Measurements from ENCODE around the gene LRR1. TPM values are rescaled to one million over a fixed set of nuclear protein-coding genes. Genes with fewer than 3 reads are reported as not detected.

The LRR1 gene
- total and polyA plus RNA-seq, 9 of the 15 experiments (the other 6 are each of a cell fraction or from before 2014, with no cell fraction given): 26.5 to 58.1 (median 31.8) TPM

- TF ChIP-seq ZNF655 (CRISPR knock-in tag; IDR thresholded peaks at IDR 0.05) (no peak), FOXA3 (CRISPR knock-in tag; conservative IDR thresholded peaks at IDR 0.05 in 1 of 2, IDR thresholded peaks at IDR 0.05 in 1 of 2) (no peak; a peak in 1 of 4 replicates), MXI1 (IDR thresholded peaks at IDR 0.05; ENCODE audit: low read depth, low read length) (0 out of 2 replicates have a peak, but pooled peaks have one; percentile 12), NFIC (IDR thresholded peaks at IDR 0.05) (peak; percentile 48; the same call in 1 of the 2 replicates), NKRF (IDR thresholded peaks at IDR 0.05; ENCODE audit: borderline replicate concordance) (peak; percentile 86; the same call in 1 of the 2 replicates), PRPF4 (IDR thresholded peaks at IDR 0.05; ENCODE audit: insufficient read depth, low read depth, low read length, poor library complexity, severe bottlenecking) (peak; percentile 18), HDAC1 (IDR thresholded peaks at IDR 0.05) (peak in 1 of 2 experiments; percentile 72; a peak in 2 of 4 replicates), CREM (IDR thresholded peaks at IDR 0.05; ENCODE audit: low read depth) (peak; percentile 23; the same call in 1 of the 2 replicates), TEAD1 (CRISPR knock-in tag; IDR thresholded peaks at IDR 0.05) (peak in 1 of 2 experiments; percentile 58; a peak in 1 of 4 replicates), VEZF1 (CRISPR knock-in tag; IDR thresholded peaks at IDR 0.05) (peak; percentile 66), UBTF (IDR thresholded peaks at IDR 0.05; ENCODE audit: borderline replicate concordance in 1 of 2, low read depth in 2 of 2, low read length in 2 of 2) (0 out of 4 replicates have a peak, but pooled peaks have one; percentile 13 to 57), ZNF212 (CRISPR knock-in tag; IDR thresholded peaks at IDR 0.05) (no peak), NR4A1 (CRISPR knock-in tag; IDR thresholded peaks at IDR 0.05) (0 out of 2 replicates have a peak, but pooled peaks have one; percentile 6), NR4A1 (tag; IDR thresholded peaks at IDR 0.05) (no peak), NCOR1 (IDR thresholded peaks at IDR 0.05) (0 out of 2 replicates have a peak, but pooled peaks have one; percentile 0), RBBP5 (IDR thresholded peaks at IDR 0.05; ENCODE audit: borderline replicate concordance, insufficient read depth, low read length, poor library complexity, severe bottlenecking) (peak; percentile 9), MAX (CRISPR knock-in tag; IDR thresholded peaks at IDR 0.05) (peak; percentile 65)
Observed at GRCh38 chr14:49634547-49635334, 36.0 kb downstream of the LRR1 start, which contains the start of gene DNAAF2 (continued).

Data from K562 (cell line).